BLaER1 (cell line): Measurements from ENCODE around the gene RHEX.
"Not testable (repeated sequence)": the region's sequence is repeated elsewhere in the genome, so short reads cannot be mapped to it uniquely, and the experiment has no call there.

Source experiments
- H3K27ac ChIP-seq: shearing (Covaris generic); formaldehyde crosslinking; 2 replicates; pipeline ENCODE4 v1.8.1; 2022
- H3K27me3 ChIP-seq: shearing (Covaris generic); formaldehyde crosslinking; 2 replicates; pipeline ENCODE4 v1.8.1; 2022
- H3K36me3 ChIP-seq: shearing (Covaris generic); formaldehyde crosslinking; 2 replicates; pipeline ENCODE4 v1.8.1; 2022
- H3K4me1 ChIP-seq: shearing (Covaris generic); formaldehyde crosslinking; 2 replicates; pipeline ENCODE4 v1.8.1; 2022
- H3K4me2 ChIP-seq: shearing (Covaris generic); formaldehyde crosslinking; 2 replicates; pipeline ENCODE4 v1.8.1; 2022
- H3K4me3 ChIP-seq: shearing (Covaris generic); formaldehyde crosslinking; 2 replicates; pipeline ENCODE4 v1.8.1; 2022
- H3K9ac ChIP-seq: shearing (Covaris generic); formaldehyde crosslinking; 2 replicates; pipeline ENCODE4 v1.8.1; 2022
- H3K9me3 ChIP-seq: shearing (Covaris generic); formaldehyde crosslinking; 2 replicates; pipeline ENCODE4 v1.8.1; 2022
- H4K20me1 ChIP-seq: shearing (Covaris generic); formaldehyde crosslinking; 2 replicates; pipeline ENCODE4 v1.8.1; 2022
- Cebpa-rat ChIP-seq: shearing (Covaris generic); IDR thresholded peaks from 2 replicates; pipeline ENCODE4 v1.8.1; 2022

Gene RHEX

DNA sequence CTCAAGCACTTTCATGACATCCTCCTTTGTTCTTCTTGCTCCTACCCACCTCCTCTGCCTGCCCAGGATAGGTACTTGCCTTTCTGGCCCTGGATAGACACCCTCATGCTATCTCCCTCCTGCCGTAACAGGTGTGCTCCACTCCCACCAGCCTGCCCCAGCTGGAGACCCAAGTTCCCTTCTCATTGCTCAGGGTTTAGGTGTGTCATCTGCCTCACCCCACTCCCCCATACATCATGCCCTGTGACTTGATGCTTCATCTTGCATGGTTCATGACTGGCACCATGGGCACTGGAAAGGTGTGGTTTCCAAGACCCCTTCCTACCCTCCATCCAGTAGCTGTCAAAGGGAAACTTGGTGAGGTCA is 5.9 kb downstream of the RHEX start:
- Histone ChIP-seq H3K4me2 (peak overlapping the region; percentile 40), H3K27me3 (no peaks in the 10 kb centered on the region), H3K36me3 (0 out of 2 replicates have a peak, but pooled peaks cover 6% of the 10 kb centered on the region), H4K20me1 (no peaks in the 10 kb centered on the region), H3K4me3 (no peak overlapping the region), H3K4me1 (peaks cover 18% of the 10 kb centered on the region), H3K9ac (no peak overlapping the region), H3K9me3 (peaks cover 20% of the 10 kb centered on the region), H3K27ac (no peak overlapping the region)
- TF ChIP-seq Cebpa-rat = no peak

DNA sequence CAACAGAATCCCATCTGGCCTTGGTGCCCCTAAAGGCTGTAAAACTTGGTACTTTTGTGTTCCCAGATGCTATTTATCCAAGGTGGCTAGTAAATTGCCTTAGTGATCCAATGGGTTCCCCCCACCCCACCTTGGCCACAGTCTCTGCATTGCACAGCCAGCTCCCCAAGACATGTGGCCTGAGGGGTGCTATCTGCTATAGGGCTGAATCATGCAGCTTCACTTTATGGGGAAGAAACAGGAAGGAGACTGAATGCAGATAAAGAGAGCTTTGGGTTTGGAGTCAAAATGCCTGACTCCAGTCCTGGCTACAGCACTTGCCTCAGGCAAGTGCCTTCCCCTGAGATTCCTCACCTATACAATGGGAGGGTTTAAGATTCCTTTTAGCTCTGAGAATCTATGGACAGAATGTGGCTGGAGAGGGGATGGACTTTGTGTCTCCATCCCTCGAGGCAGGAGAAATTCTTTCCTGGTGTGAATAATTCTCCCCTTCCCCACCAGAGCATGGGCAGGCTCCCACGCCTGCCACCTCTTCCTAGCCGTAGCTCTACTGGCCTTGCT is 6.5 kb downstream of the RHEX start:
- H3K9me3 ChIP-seq = peaks cover 20% of the 10 kb centered on the region
- H3K27me3 ChIP-seq = no peaks in the 10 kb centered on the region
- H3K36me3 ChIP-seq = 0 out of 2 replicates have a peak, but pooled peaks cover 6% of the 10 kb centered on the region
- peaks cover 18% of the 10 kb centered on the region for H3K4me1 ChIP-seq
- H3K9ac ChIP-seq = no peak overlapping the region
- H4K20me1 ChIP-seq = no peaks in the 10 kb centered on the region
- no peak overlapping the region for H3K27ac ChIP-seq
- peak overlapping the region; percentile 40 for H3K4me2 ChIP-seq
- no peak overlapping the region for H3K4me3 ChIP-seq
- TF ChIP-seq Cebpa-rat = no peak

DNA sequence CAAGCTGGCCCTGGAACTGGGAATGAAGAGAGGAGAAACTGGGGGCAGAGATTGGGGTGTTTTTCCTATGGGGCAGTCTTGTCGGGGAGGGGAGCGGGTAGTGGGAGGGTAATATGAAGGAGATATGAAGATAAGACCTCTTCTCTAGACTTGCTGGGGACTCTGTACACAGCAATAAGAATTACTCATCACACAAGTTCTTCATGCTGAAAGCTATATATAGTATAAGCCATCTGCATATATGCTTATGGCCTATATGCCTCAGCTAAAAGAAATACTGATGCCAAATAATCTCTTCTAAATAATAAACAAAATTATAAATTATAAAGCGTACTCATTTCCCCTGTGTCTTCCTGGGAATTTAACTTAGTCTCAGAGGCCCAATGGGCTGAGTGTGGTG is 7.9 kb downstream of the RHEX start:
- Histone ChIP-seq H3K4me1 (peaks cover 18% of the 10 kb centered on the region), H3K4me3 (no peak overlapping the region), H3K4me2 (no peak overlapping the region), H3K27ac (no peak overlapping the region), H3K36me3 (0 out of 2 replicates have a peak, but pooled peaks cover 6% of the 10 kb centered on the region), H3K9ac (no peak overlapping the region), H3K27me3 (no peaks in the 10 kb centered on the region), H4K20me1 (no peaks in the 10 kb centered on the region), H3K9me3 (peaks cover 20% of the 10 kb centered on the region)
- no peak for TF ChIP-seq Cebpa-rat

DNA sequence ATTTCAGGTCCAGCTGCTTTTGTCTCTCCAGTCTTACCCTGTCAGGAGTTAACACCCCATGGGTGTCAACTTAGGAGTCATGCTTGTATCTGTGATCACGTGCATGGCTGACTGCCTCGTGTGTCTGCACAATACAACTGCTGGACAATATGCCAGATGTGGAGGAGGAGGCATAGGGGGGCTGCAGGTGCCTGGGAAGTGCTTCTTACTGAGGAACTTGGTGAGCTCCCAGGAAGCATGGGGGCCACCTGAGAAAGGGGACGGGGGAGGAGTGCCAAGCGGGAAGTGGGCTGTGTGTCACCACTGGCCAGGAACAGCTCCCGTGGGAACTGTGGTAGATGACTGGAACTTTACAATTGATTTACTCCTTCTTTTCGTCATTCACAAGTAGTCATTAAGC is 9.5 kb downstream of the RHEX start:
- no peak for TF ChIP-seq Cebpa-rat
- H3K4me3 ChIP-seq = no peak overlapping the region
- peaks cover 15% of the 10 kb centered on the region for H3K9me3 ChIP-seq
- no peaks in the 10 kb centered on the region for H3K27me3 ChIP-seq
- no peak overlapping the region for H3K9ac ChIP-seq
- H3K4me1 ChIP-seq = peaks cover 18% of the 10 kb centered on the region
- H3K27ac ChIP-seq = no peak overlapping the region
- H3K4me2 ChIP-seq = peak overlapping the region; percentile 53
- no peaks in the 10 kb centered on the region for H4K20me1 ChIP-seq
- 0 out of 2 replicates have a peak, but pooled peaks cover 2% of the 10 kb centered on the region for H3K36me3 ChIP-seq

DNA sequence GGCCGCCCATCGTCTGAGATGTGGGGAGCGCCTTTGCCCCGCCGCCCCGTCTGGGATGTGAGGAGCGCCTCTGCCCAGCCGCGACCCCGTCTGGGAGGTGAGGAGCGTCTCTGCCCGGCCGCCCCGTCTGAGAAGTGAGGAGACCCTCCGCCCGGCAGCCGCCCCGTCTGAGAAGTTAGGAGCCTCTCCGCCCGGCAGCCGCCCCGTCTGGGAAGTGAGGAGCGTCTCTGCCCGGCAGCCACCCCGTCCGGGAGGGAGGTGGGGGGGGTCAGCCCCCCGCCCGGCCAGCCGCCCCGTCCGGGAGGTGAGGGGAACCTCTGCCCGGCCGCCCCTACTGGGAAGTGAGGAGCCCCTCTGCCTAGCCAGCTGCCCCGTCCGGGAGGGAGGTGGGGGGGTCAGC is 11.0 kb downstream of the RHEX start:
- Histone ChIP-seq H3K9me3 (peaks cover 12% of the 10 kb centered on the region), H3K4me1 (peaks cover 14% of the 10 kb centered on the region)
- not testable (repeated sequence) for H3K9ac ChIP-seq, H4K20me1 ChIP-seq, H3K36me3 ChIP-seq, H3K27me3 ChIP-seq, H3K4me2 ChIP-seq, H3K4me3 ChIP-seq, H3K27ac ChIP-seq

DNA sequence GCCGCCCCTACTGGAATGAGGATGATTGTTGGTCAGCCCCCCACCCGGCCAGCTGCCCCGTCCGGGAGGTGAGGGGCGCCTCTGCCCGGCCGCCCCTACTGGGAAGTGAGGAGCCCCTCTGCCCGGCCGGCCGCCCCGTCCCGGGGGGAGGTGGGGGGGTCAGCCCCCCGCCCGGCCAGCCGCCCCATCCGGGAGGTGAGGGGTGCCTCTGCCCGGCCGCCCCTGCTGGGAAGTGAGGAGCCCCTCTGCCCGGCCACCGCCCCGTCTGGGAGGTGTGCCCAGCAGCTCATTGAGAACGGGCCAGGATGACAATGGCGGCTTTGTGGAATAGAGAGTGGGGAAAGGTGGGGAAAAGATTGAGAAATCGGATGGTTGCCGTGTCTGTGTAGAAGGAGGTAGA is 11.5 kb downstream of the RHEX start:
- not testable (repeated sequence) for H3K4me2 ChIP-seq, H3K27ac ChIP-seq, H3K4me3 ChIP-seq, H3K9ac ChIP-seq, H3K36me3 ChIP-seq, H3K27me3 ChIP-seq, H3K4me1 ChIP-seq, H4K20me1 ChIP-seq
- peaks cover 12% of the 10 kb centered on the region for H3K9me3 ChIP-seq

DNA sequence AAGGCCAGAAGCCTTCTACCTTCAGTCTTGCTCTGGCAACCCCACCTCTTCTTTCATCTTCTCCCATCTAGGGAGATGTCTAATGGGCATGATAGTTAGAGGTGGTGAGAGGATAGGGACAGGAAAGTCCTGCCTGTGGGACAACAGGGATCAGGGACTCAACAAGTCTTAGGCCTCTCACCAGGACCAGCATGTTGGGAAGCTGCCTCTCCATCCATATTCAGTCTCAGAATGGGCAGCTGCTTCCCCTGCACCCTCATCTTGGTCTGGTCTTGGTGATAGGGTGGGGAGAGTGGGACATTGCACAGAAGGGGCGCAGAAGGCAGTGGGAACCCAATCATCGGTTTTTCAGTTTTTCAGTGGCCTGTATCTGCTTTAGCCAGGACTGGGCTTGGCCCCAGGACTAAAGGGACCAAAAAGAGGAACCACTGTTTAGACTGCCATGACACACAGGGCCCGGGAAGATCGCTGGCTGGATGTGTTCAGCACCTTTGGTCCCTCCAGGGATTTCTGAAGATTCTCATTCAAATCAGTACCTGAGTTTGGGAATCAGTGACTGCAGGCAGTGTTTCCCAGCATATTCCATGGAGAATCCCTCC is 12.7 kb downstream of the RHEX start:
- Histone ChIP-seq H3K4me2 (no peak overlapping the region), H3K36me3 (no peaks in the 10 kb centered on the region), H3K27me3 (no peaks in the 10 kb centered on the region), H3K4me3 (no peak overlapping the region), H3K4me1 (peaks cover 7% of the 10 kb centered on the region), H3K9me3 (peaks cover 12% of the 10 kb centered on the region), H4K20me1 (no peaks in the 10 kb centered on the region), H3K9ac (no peak overlapping the region), H3K27ac (no peak overlapping the region)
- TF ChIP-seq Cebpa-rat = no peak

DNA sequence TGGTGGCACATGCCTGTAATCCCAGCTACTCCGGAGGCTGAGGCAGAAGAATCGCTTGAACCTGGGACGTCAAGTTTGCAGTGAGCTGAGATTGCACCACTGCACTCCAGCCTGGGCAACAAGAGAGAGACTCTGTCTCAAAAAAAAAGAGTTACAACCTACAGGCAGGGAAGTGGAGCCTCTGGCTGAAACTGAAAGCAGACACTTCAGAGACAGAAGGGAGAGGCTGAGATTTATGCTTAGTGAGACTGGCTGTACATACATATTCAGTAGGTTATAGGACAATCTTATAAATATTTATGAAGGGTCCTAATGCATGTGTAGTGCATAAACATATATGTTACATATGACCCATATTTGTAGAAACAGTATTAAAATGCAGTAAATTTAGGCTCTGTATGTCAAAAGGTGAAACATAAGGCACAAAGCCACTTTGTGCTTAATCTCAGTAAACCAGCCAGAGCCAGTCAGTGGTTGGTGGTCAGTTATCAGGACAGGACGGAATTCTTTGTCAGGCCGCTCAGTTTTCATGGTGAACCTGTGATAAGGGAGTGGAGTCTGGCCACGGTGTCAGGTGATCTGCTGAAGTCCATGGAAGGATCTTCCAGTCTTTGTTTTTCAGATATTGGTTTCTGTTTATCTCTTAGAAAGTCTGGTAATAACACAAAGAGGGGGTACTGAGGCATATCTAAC is 13.7 kb downstream of the RHEX start:
- Histone ChIP-seq H3K27ac (no peak overlapping the region), H3K4me1 (peaks cover 7% of the 10 kb centered on the region), H3K9me3 (peaks cover 12% of the 10 kb centered on the region), H3K9ac (no peak overlapping the region), H3K36me3 (no peaks in the 10 kb centered on the region), H3K27me3 (no peaks in the 10 kb centered on the region), H4K20me1 (no peaks in the 10 kb centered on the region), H3K4me2 (no peak overlapping the region), H3K4me3 (no peak overlapping the region)
- TF ChIP-seq Cebpa-rat = no peak

DNA sequence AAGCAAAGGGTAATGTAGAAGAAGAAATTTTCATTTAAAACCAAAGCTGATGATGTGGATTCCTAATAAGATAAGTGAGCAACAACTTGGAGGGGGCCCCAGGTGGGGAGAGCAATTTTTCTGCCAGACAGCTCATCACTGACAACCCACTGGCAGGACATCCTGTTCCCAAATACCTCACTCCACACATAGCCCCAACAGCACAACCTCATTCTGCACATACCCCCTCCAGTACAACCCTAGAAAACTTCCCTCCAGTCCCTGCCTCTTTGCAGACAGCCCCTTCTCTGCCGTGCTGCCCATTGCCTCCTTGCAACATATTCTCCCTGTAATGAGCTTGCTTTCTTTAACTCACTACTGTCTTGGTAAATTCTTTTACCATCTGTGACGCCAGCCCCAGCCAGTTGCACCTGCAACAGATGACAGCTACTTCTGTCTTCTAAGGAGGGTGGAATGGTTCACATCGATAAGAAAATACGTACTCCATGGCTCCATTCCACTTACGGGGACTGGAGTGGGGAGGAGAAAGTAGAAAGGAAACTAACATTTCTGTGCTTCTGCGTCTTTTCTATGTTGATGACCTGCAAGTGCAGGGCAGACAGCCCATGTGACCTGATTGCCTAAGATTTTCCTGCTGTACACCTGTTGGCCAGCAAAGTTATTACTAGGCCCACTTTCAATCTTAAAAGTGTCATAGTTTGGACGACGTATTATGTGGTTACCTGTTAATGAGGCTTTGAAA is 14.7 kb downstream of the RHEX start:
- TF ChIP-seq Cebpa-rat = no peak
- Histone ChIP-seq H3K9ac (no peak overlapping the region), H3K27me3 (no peaks in the 10 kb centered on the region), H3K27ac (no peak overlapping the region), H3K4me3 (no peak overlapping the region), H3K36me3 (no peaks in the 10 kb centered on the region), H3K9me3 (peaks cover 10% of the 10 kb centered on the region), H3K4me1 (peaks cover 2% of the 10 kb centered on the region), H3K4me2 (no peak overlapping the region), H4K20me1 (no peaks in the 10 kb centered on the region)

DNA sequence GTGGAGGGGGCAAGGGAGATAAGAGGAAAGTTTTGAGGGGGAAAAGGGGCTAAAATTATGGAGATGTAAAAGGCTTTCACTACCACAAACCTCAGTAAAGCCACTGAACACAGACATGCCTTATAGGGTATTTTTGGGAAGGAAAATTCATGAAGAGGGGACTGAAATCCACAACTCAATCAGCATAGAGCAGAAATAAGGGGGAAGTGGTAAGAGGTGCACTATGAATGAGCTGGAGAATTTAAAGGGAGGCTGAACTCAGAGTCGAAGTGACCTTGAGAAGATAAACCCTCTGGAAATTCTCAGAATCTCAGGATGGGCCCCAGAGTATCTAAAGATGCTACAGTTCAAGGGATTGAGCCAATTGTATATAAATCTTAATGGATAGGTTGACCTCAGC is 15.3 kb downstream of the RHEX start:
- Histone ChIP-seq H4K20me1 (no peaks in the 10 kb centered on the region), H3K9me3 (peaks cover 3% of the 10 kb centered on the region), H3K4me2 (no peak overlapping the region), H3K4me3 (no peak overlapping the region), H3K27me3 (no peaks in the 10 kb centered on the region), H3K9ac (no peak overlapping the region), H3K36me3 (no peaks in the 10 kb centered on the region), H3K4me1 (no peaks in the 10 kb centered on the region), H3K27ac (no peak overlapping the region)
- no peak for TF ChIP-seq Cebpa-rat
